Ascending aorta (tissue), 2 donors: Measurements from ENCODE around the gene GFER. TPM values are rescaled to one million over a fixed set of nuclear protein-coding genes. Genes with fewer than 3 reads are reported as not detected.
A peak's percentile ranks its signal among the peaks of the same experiment; 100 is the strongest.
"Not testable (repeated sequence)": the region's sequence is repeated elsewhere in the genome, so short reads cannot be mapped to it uniquely, and the experiment has no call there.

Source experiments
- DNase-seq, 2 donors: peaks; one replicate each; pipeline ENCODE4 v3.0.0-alpha.2; 2019; ENCODE audit warnings: low spot score in 2 of 2
- H3K27ac ChIP-seq, 2 donors: fragments of 200-600 bp; sonication (generic); one replicate each; pipeline ENCODE4 v1.5.1; 2016 to 2017; ENCODE audit warnings: mild to moderate bottlenecking in 1 of 2
- H3K27me3 ChIP-seq: fragments of 200-600 bp; sonication (generic); one replicate; pipeline ENCODE4 v1.5.1; 2017
- H3K36me3 ChIP-seq, 2 donors: fragments of 200-600 bp; sonication (generic); one replicate each; pipeline ENCODE4 v1.5.1; 2016
- H3K4me1 ChIP-seq, 2 donors: fragments of 200-600 bp; sonication (generic); one replicate each; pipeline ENCODE4 v1.5.1; 2016 to 2017; ENCODE audit warnings: mild to moderate bottlenecking in 1 of 2
- H3K4me3 ChIP-seq, 2 donors: fragments of 200-600 bp; sonication (generic); one replicate each; pipeline ENCODE4 v1.5.1; 2016 to 2017; ENCODE audit warnings: mild to moderate bottlenecking in 1 of 2
- H3K9me3 ChIP-seq, 2 donors: fragments of 200-600 bp; sonication (generic); one replicate each; pipeline ENCODE4 v1.5.1; 2016
- intact Hi-C: fragments of 100-400 bp; cut with DNase I; formaldehyde crosslinking; loops from one replicate; pipeline ENCODE4 v1.15.1; 2023
- total RNA-seq: library from RNA; depleted of rRNA; stranded (reverse); fragments of >200 nt; gene quantifications from one replicate; pipeline ENCODE4 v1.1.0, GENCODE V29; 2016
- TF ChIP-seq, protein P1 (sequence below), 3 experiments: fragments of 200-600 bp in 2 of 3; fragments of 450-650 bp in 1 of 3; sonication (generic) in 2 of 3; IDR thresholded peaks; one replicate each; pipeline ENCODE4 v1.5.1; 2016 to 2019; ENCODE audit warnings: antibody characterized with exemption in 3 of 3, mild to moderate bottlenecking in 1 of 3, moderate library complexity in 1 of 3

Gene GFER
- total RNA-seq, 1 donor from 2014 or later = 2.7 TPM

GRCh38 chr16:2030036-2030435, 46.0 kb downstream of the GFER start:
- Histone ChIP-seq H3K27ac (peak overlapping the region in 1 of 2 donors; percentile 19), H3K4me3 (no peak overlapping the region)

DNA sequence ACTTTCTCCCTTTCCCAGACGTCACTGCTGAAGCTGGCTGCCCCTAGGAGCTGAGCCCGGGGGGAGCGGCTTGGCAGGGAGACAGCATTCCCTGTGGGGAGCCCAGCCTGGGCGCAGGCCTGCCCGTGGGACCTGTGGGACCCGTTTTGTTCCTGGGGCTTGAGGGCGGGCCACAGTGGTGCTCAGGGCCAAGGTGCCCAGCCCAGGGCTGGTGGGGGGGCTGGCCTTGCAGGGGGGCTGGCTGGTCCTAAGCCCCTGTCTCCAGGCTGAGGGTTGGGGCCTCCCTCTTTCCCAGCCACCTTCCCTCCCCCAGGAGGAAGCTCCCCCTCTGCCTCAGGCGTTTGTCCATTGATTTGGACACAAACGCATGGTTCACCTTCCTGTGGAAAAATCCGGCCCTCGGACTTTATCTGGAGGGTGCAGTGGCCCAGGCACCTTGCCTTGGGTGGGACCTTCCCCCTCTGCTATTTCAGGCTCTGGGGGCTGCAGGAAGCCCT, 47.1 kb downstream of the GFER start:
- Histone ChIP-seq H3K27ac (peak overlapping the region in 1 of 2 donors; percentile 93), H3K4me3 (no peak overlapping the region)
- TF ChIP-seq, protein P1, sequence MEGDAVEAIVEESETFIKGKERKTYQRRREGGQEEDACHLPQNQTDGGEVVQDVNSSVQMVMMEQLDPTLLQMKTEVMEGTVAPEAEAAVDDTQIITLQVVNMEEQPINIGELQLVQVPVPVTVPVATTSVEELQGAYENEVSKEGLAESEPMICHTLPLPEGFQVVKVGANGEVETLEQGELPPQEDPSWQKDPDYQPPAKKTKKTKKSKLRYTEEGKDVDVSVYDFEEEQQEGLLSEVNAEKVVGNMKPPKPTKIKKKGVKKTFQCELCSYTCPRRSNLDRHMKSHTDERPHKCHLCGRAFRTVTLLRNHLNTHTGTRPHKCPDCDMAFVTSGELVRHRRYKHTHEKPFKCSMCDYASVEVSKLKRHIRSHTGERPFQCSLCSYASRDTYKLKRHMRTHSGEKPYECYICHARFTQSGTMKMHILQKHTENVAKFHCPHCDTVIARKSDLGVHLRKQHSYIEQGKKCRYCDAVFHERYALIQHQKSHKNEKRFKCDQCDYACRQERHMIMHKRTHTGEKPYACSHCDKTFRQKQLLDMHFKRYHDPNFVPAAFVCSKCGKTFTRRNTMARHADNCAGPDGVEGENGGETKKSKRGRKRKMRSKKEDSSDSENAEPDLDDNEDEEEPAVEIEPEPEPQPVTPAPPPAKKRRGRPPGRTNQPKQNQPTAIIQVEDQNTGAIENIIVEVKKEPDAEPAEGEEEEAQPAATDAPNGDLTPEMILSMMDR (IDR thresholded peaks at IDR 0.05) = no peak

More at GRCh38 chr16:2030036-2030435, 46.0 kb downstream of the GFER start:
- no peaks in the 10 kb centered on the region for H3K9me3 ChIP-seq
- TF ChIP-seq, protein P1 (IDR thresholded peaks at IDR 0.05) = no peak
- intact Hi-C loops = no loop called here
- H3K27me3 ChIP-seq = no peaks in the 10 kb centered on the region
- DNase-seq = no peak
- H3K4me1 ChIP-seq = peaks cover 24 to 43% of the 10 kb centered on the region in 2 donors
- no peaks in the 10 kb centered on the region for H3K36me3 ChIP-seq

DNA sequence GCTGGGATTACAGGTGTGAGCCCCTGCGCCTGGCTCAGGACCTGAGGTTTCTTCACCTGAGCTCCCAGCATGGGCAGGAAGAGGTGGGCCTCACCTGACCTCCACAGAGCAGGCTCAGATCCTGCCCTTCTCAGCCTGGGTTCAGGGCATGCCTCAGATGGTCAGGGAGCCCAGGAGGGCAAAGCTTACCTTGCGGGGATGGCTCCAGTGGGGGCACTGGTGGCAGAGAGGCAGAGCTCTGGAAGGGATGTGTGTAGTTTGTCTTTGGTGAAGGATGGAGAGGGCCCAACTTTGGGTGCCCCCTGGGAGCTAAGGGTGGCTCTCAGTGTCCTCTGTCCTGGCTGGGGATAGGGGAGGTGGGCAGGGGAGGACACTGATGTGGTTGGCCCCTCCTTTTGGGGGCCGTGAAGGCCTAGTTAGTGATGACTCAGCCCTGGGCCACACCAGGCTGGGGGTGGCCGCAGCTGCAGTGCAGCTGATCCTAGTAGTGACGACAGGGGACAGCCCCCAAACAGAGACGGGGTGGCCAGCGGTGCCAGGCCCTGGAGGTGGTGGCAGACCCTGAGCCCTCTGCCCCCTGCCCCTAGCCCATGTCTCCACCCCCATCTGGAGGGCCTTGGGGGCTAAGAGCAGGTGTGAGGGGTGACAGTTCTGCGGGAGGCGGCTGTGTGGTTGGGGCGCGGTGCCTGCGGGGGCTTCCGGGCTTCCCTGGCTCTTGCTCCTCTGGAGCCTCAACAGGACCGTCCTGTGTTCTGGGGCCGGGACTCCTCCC, 48.5 kb downstream of the GFER start:
- H3K36me3 ChIP-seq = peaks cover 0 to 4% of the 10 kb centered on the region in 2 donors
- DNase-seq = no peak
- no peaks in the 10 kb centered on the region for H3K27me3 ChIP-seq
- intact Hi-C loops = no loop called here
- peak overlapping the region in 1 of 2 donors; percentile 58 for H3K4me3 ChIP-seq
- TF ChIP-seq, protein P1 (IDR thresholded peaks at IDR 0.05) = no peak
- peak overlapping the region; percentile 93 to 97 for H3K27ac ChIP-seq
- H3K9me3 ChIP-seq = no peaks in the 10 kb centered on the region
- H3K4me1 ChIP-seq = peaks cover 25 to 50% of the 10 kb centered on the region in 2 donors

More for the DNA sequence above, 47.1 kb downstream of the GFER start:
- intact Hi-C loops = no loop called here
- Histone ChIP-seq H3K27me3 (no peaks in the 10 kb centered on the region), H3K36me3 (no peaks in the 10 kb centered on the region), H3K4me1 (peaks cover 31 to 50% of the 10 kb centered on the region in 2 donors), H3K9me3 (no peaks in the 10 kb centered on the region)
- no peak for DNase-seq

DNA sequence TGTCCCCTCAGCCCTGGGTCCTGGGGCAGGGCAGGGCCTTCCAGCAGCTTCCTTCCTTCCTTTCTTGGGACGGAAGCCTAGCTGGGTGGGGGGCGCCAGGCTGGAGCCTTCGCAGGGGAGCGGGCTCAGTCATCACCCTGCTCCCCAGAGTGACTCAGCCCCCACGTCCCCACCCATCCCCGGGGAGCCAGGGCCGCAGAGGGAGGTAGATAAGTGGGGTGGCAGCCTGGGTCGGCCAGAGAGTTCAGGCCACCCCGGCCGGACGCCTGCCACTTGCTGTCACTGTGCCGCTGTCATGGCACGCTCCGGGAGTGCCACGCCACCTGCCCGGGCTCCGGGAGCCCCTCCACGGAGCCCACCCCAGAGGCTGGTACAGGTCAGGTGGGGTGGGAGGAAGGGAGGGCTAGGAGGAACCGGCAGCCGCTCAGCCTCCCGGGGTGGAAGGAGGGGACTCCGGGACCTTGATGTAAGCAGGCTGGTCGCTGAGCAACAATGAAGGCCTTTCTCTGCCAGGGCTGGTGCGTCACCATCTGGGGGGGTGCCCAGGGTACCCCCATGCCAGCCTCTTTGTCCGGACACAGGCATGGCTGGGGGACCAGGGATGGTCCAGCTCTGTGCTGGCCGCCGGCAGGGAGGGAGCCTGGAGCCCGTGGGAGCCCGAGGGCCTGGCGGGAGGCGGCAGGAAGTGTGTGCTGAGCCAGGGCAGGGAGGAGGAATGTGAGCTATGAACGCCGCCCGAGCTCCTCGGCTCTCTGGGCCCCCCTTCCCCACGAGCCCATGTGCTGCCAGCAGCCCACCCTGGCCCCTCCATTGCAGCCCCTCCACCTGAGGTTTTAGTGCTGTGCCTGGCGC, 49.3 kb downstream of the GFER start:
- peaks cover 23 to 43% of the 10 kb centered on the region in 2 donors for H3K4me1 ChIP-seq
- H3K36me3 ChIP-seq = peaks cover 4 to 12% of the 10 kb centered on the region in 2 donors
- peak overlapping the region; percentile 58 to 60 for H3K4me3 ChIP-seq
- H3K27me3 ChIP-seq = no peaks in the 10 kb centered on the region
- DNase-seq = peak; percentile 39 to 92
- TF ChIP-seq, protein P1 (IDR thresholded peaks at IDR 0.05) = no peak
- H3K27ac ChIP-seq = peak overlapping the region; percentile 93 to 97
- H3K9me3 ChIP-seq = no peaks in the 10 kb centered on the region
- intact Hi-C loops = no loop called here

DNA sequence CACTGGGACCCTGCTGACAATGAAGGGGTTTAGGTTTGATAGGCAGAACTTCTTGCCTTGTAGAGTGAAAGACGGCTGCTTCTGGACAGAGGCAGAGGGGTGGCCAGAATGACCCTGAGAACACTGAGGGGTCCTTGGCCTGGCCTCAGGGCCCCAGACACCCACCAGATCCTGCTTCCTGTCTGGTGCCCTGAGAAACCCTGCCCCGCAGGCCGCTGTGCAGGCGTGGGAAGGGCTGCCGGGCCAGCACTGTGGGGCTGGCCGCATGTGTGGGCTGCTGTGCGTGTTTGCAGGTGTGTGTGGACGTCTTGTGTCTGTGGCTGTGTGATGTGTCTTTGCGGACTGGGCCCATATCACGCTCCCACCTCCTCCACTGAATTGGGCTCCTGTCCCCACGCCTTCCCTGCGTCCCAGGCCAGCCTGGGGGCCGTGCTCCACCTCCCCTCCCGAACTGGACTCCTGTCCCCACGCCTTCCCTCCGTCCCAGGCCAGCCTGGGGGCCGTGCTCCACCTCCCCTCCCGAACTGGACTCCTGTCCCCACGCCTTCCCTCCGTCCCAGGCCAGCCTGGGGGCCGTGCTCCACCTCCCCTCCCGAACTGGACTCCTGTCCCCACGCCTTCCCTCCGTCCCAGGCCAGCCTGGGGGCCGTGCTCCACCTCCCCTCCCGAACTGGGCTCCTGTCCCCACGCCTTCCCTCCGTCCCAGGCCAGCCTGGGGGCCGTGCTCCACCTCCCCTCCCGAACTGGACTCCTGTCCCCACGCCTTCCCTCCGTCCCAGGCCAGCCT, 50.1 kb downstream of the GFER start:
- DNase-seq, intact Hi-C loops, H3K9me3 ChIP-seq, H3K27me3 ChIP-seq: not testable (repeated sequence)
- Histone ChIP-seq H3K36me3 (peaks cover 4 to 15% of the 10 kb centered on the region in 2 donors), H3K27ac (peak overlapping the region; percentile 96 to 97), H3K4me1 (peaks cover 23 to 46% of the 10 kb centered on the region in 2 donors), H3K4me3 (peak overlapping the region; percentile 58 to 60)
